HCT116 (cell line): ENCODE data around the gene SLC25A47. TPM values are rescaled to one million over a fixed set of nuclear protein-coding genes. Genes with fewer than 3 reads are reported as not detected.
A peak's percentile ranks its signal among the peaks of the same experiment; 100 is the strongest.

ENCODE experiments used
- ATAC-seq: fragments of 200-7000 bp; cut with Tn5 transposase; 2 replicates; pipeline ENCODE4 v1.9.1; 2020; ENCODE audit warnings: mild to moderate bottlenecking, moderate library complexity
- BruUV-seq: library from RNA; stranded (reverse); fragments of 400-500 nt; replicated peaks from 2 replicates; lab custom pipeline; 2021; lab: Mats Ljungman, UMichigan
- CTCF ChIA-PET: fragments of 300-600 bp; sonication (Branson Sonifier 250); formaldehyde crosslinking; loops from one replicate; lab custom pipeline; 2021; ENCODE audit warnings: antibody characterized with exemption; lab: Charles Lee
- POLR2A ChIA-PET: fragments of 300-600, 350-600 bp; sonication (Branson Sonifier 250); formaldehyde crosslinking; loops from one replicate; lab custom pipeline; 2021; ENCODE audit warnings: antibody characterized with exemption; lab: Charles Lee
- RAD21 ChIA-PET, 2 experiments: fragments of 300-600 bp; sonication (Branson Sonifier 250); formaldehyde crosslinking; loops; one replicate each; lab custom pipeline; 2023; ENCODE audit warnings: low total read pairs in 2 of 2; ENCODE audit not compliant: uncharacterized antibody in 2 of 2, unreplicated experiment in 2 of 2, low non-redundant PET in 1 of 2; lab: Charles Lee
- DNase-seq: peaks from one replicate; pipeline ENCODE4 v3.0.0-alpha.2; 2010; ENCODE audit warnings: low read depth, low spot score
- H2AFZ ChIP-seq: fragments of 200-600 bp; shearing (Covaris generic), sonication (generic); 2 replicates; pipeline ENCODE4 v1.6.1; 2017; ENCODE audit warnings: low read depth, mixed run types, mixed read lengths, antibody characterized with exemption, low read length; ENCODE audit not compliant: poor library complexity, severe bottlenecking
- H3K27ac ChIP-seq: 2 replicates; pipeline ENCODE4 v1.5.1; 2012; ENCODE audit warnings: low read depth, low read length
- H3K27me3 ChIP-seq: fragments of 200-600 bp; sonication (generic); 2 replicates; pipeline ENCODE4 v1.6.1; 2016; ENCODE audit warnings: mixed run types, low read length, mixed read lengths; ENCODE audit not compliant: insufficient read depth
- H3K36me3 ChIP-seq, 2 experiments: fragments of 200-500 bp in 1 of 2; fragments of 200-600 bp in 1 of 2; sonication (Bioruptor generic) in 1 of 2; sonication (generic) in 1 of 2; 2 replicates each; pipeline versions ENCODE4 v1.5.1 to v1.6.1; 2014 to 2016; ENCODE audit warnings: low read length in 2 of 2, inconsistent platforms in 1 of 2, mixed read lengths in 1 of 2, mixed run types in 1 of 2; ENCODE audit not compliant: insufficient read depth in 2 of 2, control insufficient read depth in 1 of 2
- H3K4me1 ChIP-seq, 2 experiments: fragments of 200-600 bp in 1 of 2; sonication (generic) in 1 of 2; 2 replicates each; pipeline versions ENCODE4 v1.5.1 to v1.6.1; 2012 to 2017; ENCODE audit warnings: low read length in 2 of 2, inconsistent platforms in 1 of 2, mild to moderate bottlenecking in 1 of 2, mixed read lengths in 1 of 2, mixed run types in 1 of 2, moderate library complexity in 1 of 2; ENCODE audit not compliant: insufficient read depth in 2 of 2, control insufficient read depth in 1 of 2
- H3K4me2 ChIP-seq: fragments of 200-600 bp; sonication (generic); 2 replicates; pipeline ENCODE4 v1.6.1; 2017; ENCODE audit warnings: mixed run types, low read length, mixed read lengths
- H3K4me3 ChIP-seq, 2 experiments: fragments of 200-600 bp in 1 of 2; sonication (generic) in 1 of 2; replicated peaks in 1 of 2; 2 replicates each; pipeline ENCODE4 v1.5.1; 2011 to 2016; ENCODE audit warnings: low read length in 2 of 2, control low read depth in 1 of 2, low read depth in 1 of 2, mild to moderate bottlenecking in 1 of 2, mixed read lengths in 1 of 2, mixed run types in 1 of 2
- H3K79me2 ChIP-seq: fragments of 200-600 bp; sonication (generic); 2 replicates; pipeline ENCODE4 v1.6.1; 2017; ENCODE audit warnings: mild to moderate bottlenecking, mixed run types, low read length, moderate library complexity, mixed read lengths; ENCODE audit not compliant: insufficient read depth
- H3K9ac ChIP-seq: fragments of 200-600 bp; sonication (generic); 2 replicates; pipeline ENCODE4 v1.6.1; 2016; ENCODE audit warnings: low read length, mixed read lengths
- H3K9me2 ChIP-seq: fragments of 200-600 bp; sonication (generic), shearing (Covaris generic); 2 replicates; pipeline ENCODE4 v1.6.1; 2017; ENCODE audit warnings: mixed run types, mild to moderate bottlenecking, moderate library complexity; ENCODE audit not compliant: insufficient read depth
- H3K9me3 ChIP-seq, 2 experiments: fragments of 200-500 bp in 1 of 2; fragments of 200-600 bp in 1 of 2; sonication (Bioruptor generic) in 1 of 2; sonication (generic) in 1 of 2; 2 replicates each; pipeline ENCODE4 v1.6.1; 2014 to 2017; ENCODE audit warnings: low read length in 2 of 2, mixed read lengths in 2 of 2, inconsistent platforms in 1 of 2, low read depth in 1 of 2, mild to moderate bottlenecking in 1 of 2, mixed run types in 1 of 2, moderate library complexity in 1 of 2; ENCODE audit not compliant: control insufficient read depth in 1 of 2, insufficient read depth in 1 of 2
- H4K20me1 ChIP-seq: fragments of 200-600 bp; sonication (generic), shearing (Covaris generic); 2 replicates; pipeline ENCODE4 v1.6.1; 2017; ENCODE audit warnings: mixed run types, mild to moderate bottlenecking, moderate library complexity; ENCODE audit not compliant: insufficient read depth
- CBX3 ChIP-seq: IDR thresholded peaks from 2 replicates; pipeline ENCODE4 v1.6.1; 2012; ENCODE audit warnings: low read depth
- CEBPB ChIP-seq: IDR thresholded peaks from 2 replicates; pipeline ENCODE4 v1.6.1; 2012; ENCODE audit warnings: low read depth
- CTCF ChIP-seq, 3 experiments: fragments of 200-600 bp in 1 of 3; sonication (generic) in 1 of 3; IDR thresholded peaks in 2 of 3; conservative IDR thresholded peaks in 1 of 3; 2 replicates each; pipeline ENCODE4 v1.5.1; 2012 to 2017; ENCODE audit warnings: low read depth in 2 of 3, low read length in 2 of 3, antibody characterized with exemption in 1 of 3, borderline replicate concordance in 1 of 3, control low read depth in 1 of 3, mild to moderate bottlenecking in 1 of 3, mixed read lengths in 1 of 3, mixed run types in 1 of 3, moderate library complexity in 1 of 3; ENCODE audit not compliant: insufficient read depth in 1 of 3
- EGR1 ChIP-seq: IDR thresholded peaks from 2 replicates; pipeline ENCODE4 v1.6.1; 2012; ENCODE audit warnings: low read depth
- ELF1 ChIP-seq: IDR thresholded peaks from 2 replicates; pipeline ENCODE4 v1.6.1; 2012; ENCODE audit warnings: low read depth, borderline replicate concordance
- EZH2 ChIP-seq: fragments of 200-600 bp; sonication (generic); IDR thresholded peaks from 2 replicates; pipeline ENCODE4 v1.6.1; 2017; ENCODE audit warnings: antibody characterized with exemption, mixed run types
- EZH2phosphoT487 ChIP-seq: fragments of 200-600 bp; IDR thresholded peaks from 2 replicates; pipeline ENCODE4 v1.6.1; 2018; ENCODE audit warnings: antibody characterized with exemption, borderline replicate concordance
- POLR2A ChIP-seq: IDR thresholded peaks from 2 replicates; pipeline ENCODE4 v1.7.0; 2011; ENCODE audit warnings: borderline replicate concordance; ENCODE audit not compliant: insufficient read depth, insufficient read length; ENCODE audit errors: extremely low read depth
- REST ChIP-seq: IDR thresholded peaks from 2 replicates; pipeline ENCODE4 v1.6.1; 2012; ENCODE audit warnings: low read depth
- SP1 ChIP-seq: IDR thresholded peaks from 2 replicates; pipeline ENCODE4 v1.6.1; 2012; ENCODE audit warnings: low read depth
- YY1 ChIP-seq: IDR thresholded peaks from 2 replicates; pipeline ENCODE4 v1.6.1; 2011; ENCODE audit warnings: low read length, low read depth, moderate library complexity, mild to moderate bottlenecking; ENCODE audit not compliant: insufficient replicate concordance; ENCODE audit errors: extremely low read depth
- ZNF274 ChIP-seq: fragments of 200-500 bp; sonication (Bioruptor generic); IDR thresholded peaks from 2 replicates; pipeline ENCODE4 v1.6.1; 2014; ENCODE audit warnings: mild to moderate bottlenecking, low read depth, low read length, inconsistent platforms
- intact Hi-C: fragments of 100-400 bp; cut with micrococcal nuclease; formaldehyde crosslinking; loops from 2 replicates; pipeline ENCODE4 v1.10.0; 2022
- total RNA-seq: library from RNA; stranded (reverse); gene quantifications from one replicate; pipeline ENCODE4 v1.2.1, GENCODE V29; 2021; ENCODE audit not compliant: unreplicated experiment

The SLC25A47 gene
- total RNA-seq, 1 experiment from 2014 or later, result 0.17 TPM

- POLR2A ChIA-PET, result no interaction called here
- H4K20me1 ChIP-seq, result no peaks in the 10 kb centered on the region
- H3K9me3 ChIP-seq, result no peaks in the 10 kb centered on the region
- BruUV-seq, result no TSS peak
- no peak overlapping the region for H3K4me2 ChIP-seq
- peaks cover 0 to 8% of the 10 kb centered on the region in 2 experiments; a peak in 1 of 4 replicates for H3K4me1 ChIP-seq
- RAD21 ChIA-PET, result no interaction called here
- H3K79me2 ChIP-seq, result no peaks in the 10 kb centered on the region
- H3K9ac ChIP-seq, result no peak overlapping the region
- H3K27ac ChIP-seq, result no peak overlapping the region
- TF ChIP-seq EZH2phosphoT487 (no peak), CEBPB (no peak), REST (no peak), ZNF274 (no peak), YY1 (no peak), CBX3 (no peak), POLR2A (no peak), EZH2 (no peak), SP1 (no peak), CTCF (IDR thresholded peaks at IDR 0.05 in 2 of 3, conservative IDR thresholded peaks at IDR 0.05 in 1 of 3; ENCODE audit: borderline replicate concordance in 1 of 3, insufficient read depth in 1 of 3, low read depth in 2 of 3, low read length in 2 of 3) (no peak), EGR1 (no peak), ELF1 (no peak)
- ATAC-seq (peak; percentile 52; the same call in 1 of the 2 replicates), DNase-seq (no peak)
- H3K27me3 ChIP-seq, result no peaks in the 10 kb centered on the region
- H3K9me2 ChIP-seq, result no peaks in the 10 kb centered on the region
- no peak overlapping the region for H3K4me3 ChIP-seq
- intact Hi-C loops, result no loop called here
- no peak overlapping the region for H2AFZ ChIP-seq
- H3K36me3 ChIP-seq, result peaks cover 4 to 19% of the 10 kb centered on the region in 2 experiments; a peak in 3 of 4 replicates
- CTCF ChIA-PET, result no interaction called here
These were observed 18.3 kb downstream of the SLC25A47 start for GRCh38 chr14:100341301-100342031.
